Thoracic aorta (tissue), 2 donors: ENCODE results near the gene IGFBP2. TPM values are rescaled to one million over a fixed set of nuclear protein-coding genes. Genes with fewer than 3 reads are reported as not detected.
"Not testable (repeated sequence)": the region's sequence is repeated elsewhere in the genome, so short reads cannot be mapped to it uniquely, and the experiment has no call there.

Experiments
- ATAC-seq: fragments of 150-250 bp; one replicate; pipeline ENCODE4 v1.8.0; 2017; ENCODE audit warnings: low read depth; ENCODE audit not compliant: insufficient number of reproducible peaks, low FRiP score
- DNase-seq: peaks from one replicate; pipeline ENCODE4 v3.0.0-alpha.2; 2020; ENCODE audit warnings: low spot score
- H3K27ac ChIP-seq, 2 donors: fragments of 200-600 bp; sonication (generic); 1 replicate in 1 of 2; 2 replicates in 1 of 2; pipeline ENCODE4 v1.5.1; 2016; ENCODE audit warnings: mild to moderate bottlenecking in 2 of 2, moderate library complexity in 2 of 2
- H3K27me3 ChIP-seq: fragments of 200-600 bp; sonication (generic); replicated peaks from 2 replicates; pipeline ENCODE4 v1.6.0; 2016; ENCODE audit warnings: mild to moderate bottlenecking; ENCODE audit not compliant: insufficient read depth
- H3K36me3 ChIP-seq: fragments of 200-600 bp; sonication (generic); one replicate; pipeline ENCODE4 v1.5.1; 2016
- H3K4me1 ChIP-seq, 2 donors: fragments of 200-600 bp; sonication (generic); 1 replicate in 1 of 2; 2 replicates in 1 of 2; pipeline versions ENCODE4 v1.5.1 to v1.6.0; 2016; ENCODE audit warnings: low read depth in 2 of 2, mild to moderate bottlenecking in 1 of 2; ENCODE audit not compliant: control insufficient read depth in 1 of 2
- H3K4me3 ChIP-seq: fragments of 200-600 bp; sonication (generic); 2 replicates; pipeline ENCODE4 v1.5.1; 2016; ENCODE audit warnings: mild to moderate bottlenecking
- H3K9me3 ChIP-seq: fragments of 200-600 bp; sonication (generic); 2 replicates; pipeline ENCODE4 v1.5.1; 2016
- total RNA-seq, 2 donors: library from RNA; depleted of rRNA; stranded (reverse); fragments of >200 nt; gene quantifications; one replicate each; pipeline versions ENCODE4 v1.1.0 to v1.2.3, GENCODE V29; 2016
- TF ChIP-seq, protein P1 (sequence below): fragments of 200-600 bp; sonication (generic); IDR thresholded peaks from one replicate; pipeline ENCODE4 v1.5.1; 2019; ENCODE audit warnings: antibody characterized with exemption

IGFBP2 gene
- total RNA-seq, 2 donors from 2014 or later = 608 to 2,156 TPM

DNA sequence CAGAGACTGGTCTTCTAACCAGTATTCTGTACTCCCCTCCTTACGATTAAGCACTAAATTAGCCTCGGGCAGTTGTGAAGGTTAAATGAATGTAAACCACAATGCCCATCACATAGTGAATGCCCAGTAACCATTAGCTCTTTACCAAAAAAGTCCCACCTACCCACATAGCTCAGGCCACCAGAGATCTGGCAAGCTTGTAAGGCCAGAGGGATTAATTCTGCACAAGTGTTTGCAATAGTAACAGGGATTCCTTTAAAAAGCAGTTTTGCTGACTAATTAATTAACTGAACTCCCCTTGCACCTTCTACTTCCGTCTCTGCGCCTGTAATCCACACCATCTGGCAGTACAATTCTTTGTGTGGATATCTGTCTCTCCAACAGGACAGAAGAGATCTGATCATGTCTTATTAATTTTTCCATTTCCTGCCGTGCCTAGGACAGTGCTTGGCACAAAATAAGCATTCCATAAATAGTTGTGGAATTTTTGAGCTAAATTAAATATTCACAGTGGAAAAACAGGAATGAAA is 36.2 kb upstream of the IGFBP2 start:
- peaks cover 12 to 13% of the 10 kb centered on the region in 2 donors for H3K4me1 ChIP-seq
- H3K36me3 ChIP-seq = no peaks in the 10 kb centered on the region
- H3K27me3 ChIP-seq = no peaks in the 10 kb centered on the region
- no peak overlapping the region for H3K27ac ChIP-seq
- DNase-seq (no peak), ATAC-seq (no peak)
- no peaks in the 10 kb centered on the region for H3K9me3 ChIP-seq
- no peak overlapping the region for H3K4me3 ChIP-seq
- TF ChIP-seq, protein P1, sequence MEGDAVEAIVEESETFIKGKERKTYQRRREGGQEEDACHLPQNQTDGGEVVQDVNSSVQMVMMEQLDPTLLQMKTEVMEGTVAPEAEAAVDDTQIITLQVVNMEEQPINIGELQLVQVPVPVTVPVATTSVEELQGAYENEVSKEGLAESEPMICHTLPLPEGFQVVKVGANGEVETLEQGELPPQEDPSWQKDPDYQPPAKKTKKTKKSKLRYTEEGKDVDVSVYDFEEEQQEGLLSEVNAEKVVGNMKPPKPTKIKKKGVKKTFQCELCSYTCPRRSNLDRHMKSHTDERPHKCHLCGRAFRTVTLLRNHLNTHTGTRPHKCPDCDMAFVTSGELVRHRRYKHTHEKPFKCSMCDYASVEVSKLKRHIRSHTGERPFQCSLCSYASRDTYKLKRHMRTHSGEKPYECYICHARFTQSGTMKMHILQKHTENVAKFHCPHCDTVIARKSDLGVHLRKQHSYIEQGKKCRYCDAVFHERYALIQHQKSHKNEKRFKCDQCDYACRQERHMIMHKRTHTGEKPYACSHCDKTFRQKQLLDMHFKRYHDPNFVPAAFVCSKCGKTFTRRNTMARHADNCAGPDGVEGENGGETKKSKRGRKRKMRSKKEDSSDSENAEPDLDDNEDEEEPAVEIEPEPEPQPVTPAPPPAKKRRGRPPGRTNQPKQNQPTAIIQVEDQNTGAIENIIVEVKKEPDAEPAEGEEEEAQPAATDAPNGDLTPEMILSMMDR = no peak

DNA sequence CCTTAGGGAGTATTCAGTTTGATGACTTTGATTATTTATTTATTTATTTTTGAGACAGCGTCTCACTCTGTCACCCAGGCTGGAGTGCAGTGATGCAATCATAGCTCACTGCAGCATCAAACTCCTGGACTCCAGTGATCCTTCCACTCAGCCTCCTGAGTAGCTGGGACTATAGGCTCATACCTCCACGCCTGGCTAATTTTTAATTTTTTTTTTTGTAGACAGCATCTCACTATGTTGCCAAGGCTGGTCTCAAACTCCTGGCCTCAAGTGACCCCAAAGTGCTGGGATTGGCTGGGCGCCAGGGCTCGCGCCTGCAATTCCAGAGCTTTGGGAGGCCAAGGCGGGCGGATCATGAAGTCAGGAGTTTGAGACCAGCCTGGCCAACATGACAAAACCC is 35.4 kb upstream of the IGFBP2 start:
- not testable (repeated sequence) for H3K36me3 ChIP-seq, ATAC-seq, H3K4me3 ChIP-seq, DNase-seq, H3K9me3 ChIP-seq, H3K27ac ChIP-seq, H3K27me3 ChIP-seq
- H3K4me1 ChIP-seq = peaks cover 12 to 13% of the 10 kb centered on the region in 2 donors

DNA sequence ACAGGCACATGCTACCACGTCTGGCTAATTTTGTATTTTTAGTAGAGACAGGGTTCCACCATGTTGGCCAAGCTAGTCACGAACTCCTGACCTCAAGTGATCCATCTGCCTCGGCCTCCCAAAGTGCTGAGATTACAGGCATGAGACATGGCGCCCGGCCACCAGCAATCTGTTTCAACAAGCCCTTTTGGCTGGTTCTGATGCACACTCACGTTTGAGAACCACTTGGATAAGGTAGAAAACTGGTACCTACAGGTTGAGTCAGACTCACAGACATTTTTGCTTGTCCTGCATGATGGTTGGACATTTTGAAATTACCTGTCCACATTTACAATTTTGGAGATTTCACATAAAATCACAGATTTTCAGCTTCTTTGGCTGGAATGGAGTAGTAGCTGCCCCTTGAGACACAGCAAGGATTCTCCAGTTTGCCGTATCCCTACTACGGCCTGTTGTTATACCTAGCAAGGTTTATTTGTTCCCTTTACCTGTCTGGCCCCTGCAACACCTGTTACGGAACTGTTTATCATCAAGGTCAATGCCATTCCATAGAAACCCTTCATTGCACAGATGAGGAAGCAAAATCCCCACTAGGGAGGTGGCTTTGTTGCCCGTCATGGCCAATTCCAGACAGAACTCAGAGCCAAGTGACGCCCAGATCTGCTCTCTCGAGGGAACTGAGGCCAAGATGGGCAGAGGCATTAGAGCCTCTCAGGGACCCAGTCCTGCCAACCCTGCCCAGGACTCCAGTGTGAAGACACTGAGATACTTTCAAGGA is 31.4 kb upstream of the IGFBP2 start:
- Histone ChIP-seq H3K36me3 (no peaks in the 10 kb centered on the region), H3K4me1 (peaks cover 12 to 13% of the 10 kb centered on the region in 2 donors), H3K4me3 (no peak overlapping the region), H3K27me3 (no peaks in the 10 kb centered on the region), H3K9me3 (no peaks in the 10 kb centered on the region), H3K27ac (no peak overlapping the region)
- no peak for ATAC-seq
- DNase-seq = no peak
- TF ChIP-seq, protein P1 = no peak

DNA sequence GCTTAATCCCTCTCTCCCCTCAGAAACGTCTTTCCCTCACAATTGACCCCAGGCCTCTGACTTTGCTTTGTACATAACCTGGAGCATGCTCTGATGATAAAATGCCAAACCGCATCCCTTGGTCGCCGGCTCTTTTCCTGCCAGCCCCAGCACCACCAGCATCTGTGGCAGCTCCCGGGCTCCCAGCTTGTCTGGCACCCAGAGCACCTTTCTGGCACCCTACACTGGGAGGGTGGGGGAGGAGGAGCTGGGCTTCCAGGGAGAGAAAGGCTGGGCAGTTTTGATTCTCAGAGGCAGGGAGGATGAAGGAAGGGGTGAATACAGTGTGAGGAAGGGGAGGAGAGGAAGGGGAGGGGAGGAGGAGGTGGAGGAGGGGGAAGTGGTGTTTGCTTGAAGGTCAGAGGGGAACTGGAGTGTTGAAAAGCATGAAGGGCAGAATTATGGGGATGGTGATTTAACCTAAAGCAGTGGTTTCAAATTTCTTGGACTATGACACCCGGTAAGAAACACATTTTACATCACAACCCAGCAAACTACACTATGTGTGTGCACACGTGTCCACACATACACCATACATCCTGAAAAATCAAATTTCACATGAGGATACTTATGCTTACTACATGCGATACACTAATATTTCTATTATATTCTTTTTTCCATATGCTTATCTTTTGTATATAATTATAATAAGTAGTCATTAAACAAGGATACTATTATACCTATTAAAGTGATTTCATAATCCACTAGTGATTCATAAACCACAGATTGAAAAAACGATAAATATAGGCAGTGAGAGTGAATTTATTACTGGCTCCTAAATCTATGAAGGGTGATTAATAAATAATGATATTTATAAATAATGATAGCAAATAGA is 30.0 kb upstream of the IGFBP2 start:
- TF ChIP-seq, protein P1 = no peak
- no peak for ATAC-seq
- no peak for DNase-seq
- H3K27ac ChIP-seq = no peak overlapping the region
- peaks cover 0 to under 1% of the 10 kb centered on the region in 2 donors for H3K4me1 ChIP-seq
- H3K4me3 ChIP-seq = no peak overlapping the region
- no peaks in the 10 kb centered on the region for H3K27me3 ChIP-seq
- no peaks in the 10 kb centered on the region for H3K9me3 ChIP-seq
- H3K36me3 ChIP-seq = no peaks in the 10 kb centered on the region

DNA sequence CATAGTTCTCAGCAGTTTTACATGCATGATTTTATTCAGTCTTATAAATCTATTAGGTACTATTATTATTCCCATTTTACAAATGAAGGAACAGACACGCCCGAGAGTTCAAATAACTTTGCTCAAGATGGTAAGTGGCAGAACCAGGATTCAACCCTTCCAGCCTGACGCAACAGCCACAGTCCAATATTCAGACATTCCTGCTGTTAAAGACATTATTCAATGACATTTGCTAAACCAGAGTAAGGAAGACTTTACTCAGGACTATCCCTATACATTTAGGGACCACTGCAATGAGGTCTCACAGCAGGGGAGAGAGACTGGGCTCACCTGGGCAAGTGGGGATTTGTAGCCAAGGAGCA is 29.4 kb upstream of the IGFBP2 start:
- H3K27me3 ChIP-seq = no peaks in the 10 kb centered on the region
- H3K4me3 ChIP-seq = no peak overlapping the region
- no peaks in the 10 kb centered on the region for H3K36me3 ChIP-seq
- no peak overlapping the region for H3K27ac ChIP-seq
- no peaks in the 10 kb centered on the region for H3K4me1 ChIP-seq
- DNase-seq (no peak), ATAC-seq (no peak)
- TF ChIP-seq, protein P1 = no peak
- no peaks in the 10 kb centered on the region for H3K9me3 ChIP-seq
